Measurements from ENCODE around the gene CCDC33.

GRCh38 chr15:74217907-74218885, 17.9 kb upstream of the CCDC33 start:
- TF ChIP-seq CTCF (IDR thresholded peaks at IDR 0.05) = no peak
- TF ChIP-seq EZH2 (IDR thresholded peaks at IDR 0.05; ENCODE audit: borderline replicate concordance, insufficient read depth, low read depth, low read length, poor library complexity, severe bottlenecking) = no peak
